ENCODE data around the gene KCNE4.

Gene KCNE4, protein sequence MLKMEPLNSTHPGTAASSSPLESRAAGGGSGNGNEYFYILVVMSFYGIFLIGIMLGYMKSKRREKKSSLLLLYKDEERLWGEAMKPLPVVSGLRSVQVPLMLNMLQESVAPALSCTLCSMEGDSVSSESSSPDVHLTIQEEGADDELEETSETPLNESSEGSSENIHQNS

DNA sequence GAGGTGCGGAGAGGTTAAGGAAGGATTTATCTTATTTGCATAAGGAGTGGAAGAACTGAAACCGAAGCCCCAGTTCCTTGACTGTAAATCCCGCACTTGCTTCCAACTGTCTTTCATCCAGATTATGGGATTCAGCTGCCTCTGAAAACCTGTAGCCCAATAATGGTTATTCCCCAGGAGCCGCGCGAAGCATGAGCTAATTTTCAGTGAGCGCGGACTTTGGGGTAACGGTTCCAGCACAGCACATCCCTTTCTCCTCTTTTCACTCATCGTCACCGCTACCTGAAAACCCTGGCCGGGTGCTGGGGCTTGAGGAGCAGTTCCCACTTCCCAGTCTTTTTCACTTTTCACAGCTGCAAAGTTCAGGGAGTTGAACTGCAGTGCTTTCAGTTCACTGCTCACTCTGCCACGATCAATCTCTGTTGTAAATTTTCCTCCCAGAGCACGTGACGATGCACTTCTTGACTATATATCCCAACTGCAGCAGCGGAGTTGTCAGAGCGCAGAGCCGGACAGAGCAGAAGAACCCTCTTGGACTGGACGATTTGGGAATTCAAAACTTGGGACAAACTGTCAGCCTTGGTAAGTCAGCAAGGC lies at the start of gene KCNE4:
TSS of gene KCNE4 (plus strand) at position 498 of the 597 bp plus-strand sequence. CDS start 641 bp downstream, outside the sequence.
- in situ Hi-C loops (cut with MboI; ENCODE audit: low sequenced_read_pairs): no loop called here

DNA sequence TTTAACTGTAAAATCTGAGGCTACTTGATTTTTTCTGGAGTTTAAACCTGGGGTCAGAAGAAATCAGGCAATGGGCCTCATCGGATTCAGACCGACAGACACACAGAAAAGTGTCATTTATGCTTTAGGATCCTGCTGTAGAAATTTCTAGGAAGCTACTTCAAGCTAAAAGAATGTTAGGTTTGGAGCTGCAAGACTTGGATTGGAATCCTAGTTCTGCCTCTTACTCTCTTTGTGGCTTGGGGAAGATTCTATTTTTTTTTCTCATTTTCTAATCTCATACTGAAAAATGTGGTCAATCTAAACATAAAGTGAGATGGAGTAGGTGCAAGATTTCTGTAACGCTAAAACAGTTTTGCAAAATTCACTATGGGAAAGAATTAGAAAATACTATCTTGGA lies 48.8 kb upstream of the KCNE4 start:
- in situ Hi-C loops (cut with MboI; ENCODE audit: low sequenced_read_pairs): no loop called here

DNA sequence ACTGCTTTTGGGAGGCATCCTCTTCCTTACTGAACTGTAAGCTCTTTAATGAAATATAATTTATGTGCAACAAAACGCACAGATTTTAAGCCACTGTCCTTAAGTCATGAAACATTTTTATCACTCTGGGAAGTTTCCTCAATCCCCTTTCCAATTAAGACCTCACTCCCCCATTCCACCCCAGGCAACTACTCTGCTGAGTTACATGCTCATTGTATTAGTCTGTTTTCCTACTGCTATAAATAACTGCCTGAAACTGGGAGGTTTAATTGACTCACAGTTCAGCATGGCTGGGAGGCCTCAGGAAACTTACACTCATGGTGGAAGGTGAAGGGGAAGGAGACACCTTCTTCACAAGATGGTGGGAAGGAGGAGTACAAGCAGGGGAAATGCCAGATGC lies 46.5 kb upstream of the KCNE4 start:
- in situ Hi-C loops (cut with MboI; ENCODE audit: low sequenced_read_pairs): no loop called here

DNA sequence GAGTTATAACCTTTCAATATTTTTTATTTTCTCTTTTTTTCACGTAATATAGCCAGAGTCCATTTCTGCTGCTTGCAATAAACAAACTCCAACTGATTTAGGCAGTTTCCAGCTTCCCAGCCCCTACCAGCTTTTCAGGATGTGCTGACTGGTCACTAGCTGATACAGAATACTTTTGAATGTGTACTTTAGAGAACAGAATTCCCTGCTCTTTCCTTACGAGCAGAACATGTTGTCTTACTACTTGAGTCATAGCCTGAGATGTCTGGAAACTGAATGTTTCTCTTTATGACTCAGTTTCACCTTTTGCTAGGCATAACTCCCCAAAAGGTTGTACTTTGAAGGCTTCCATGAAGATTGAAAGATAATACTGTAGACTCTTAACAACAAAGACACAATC lies 44.5 kb upstream of the KCNE4 start:
- in situ Hi-C loops (cut with MboI; ENCODE audit: low sequenced_read_pairs): no loop called here

DNA sequence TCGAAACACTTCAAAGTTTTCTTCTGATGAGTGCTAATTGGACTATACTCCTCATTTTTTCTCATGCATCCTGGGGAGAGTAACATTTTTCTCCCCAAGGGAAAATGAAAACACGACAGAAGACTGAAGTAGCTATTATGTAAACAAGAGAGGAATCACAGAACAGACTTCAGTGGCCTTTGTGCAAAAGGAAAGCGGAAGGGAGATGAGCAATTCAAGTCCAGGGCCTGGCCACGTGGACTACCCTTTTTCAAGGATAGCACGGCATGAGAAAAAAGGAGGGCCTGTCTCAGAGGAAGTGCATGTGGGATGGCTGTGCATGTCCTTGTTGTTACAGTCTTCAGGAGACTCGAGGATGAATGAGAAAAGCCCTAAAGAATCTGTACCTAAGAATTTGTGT lies 43.8 kb upstream of the KCNE4 start:
- in situ Hi-C loops (cut with MboI; ENCODE audit: low sequenced_read_pairs): no loop called here

DNA sequence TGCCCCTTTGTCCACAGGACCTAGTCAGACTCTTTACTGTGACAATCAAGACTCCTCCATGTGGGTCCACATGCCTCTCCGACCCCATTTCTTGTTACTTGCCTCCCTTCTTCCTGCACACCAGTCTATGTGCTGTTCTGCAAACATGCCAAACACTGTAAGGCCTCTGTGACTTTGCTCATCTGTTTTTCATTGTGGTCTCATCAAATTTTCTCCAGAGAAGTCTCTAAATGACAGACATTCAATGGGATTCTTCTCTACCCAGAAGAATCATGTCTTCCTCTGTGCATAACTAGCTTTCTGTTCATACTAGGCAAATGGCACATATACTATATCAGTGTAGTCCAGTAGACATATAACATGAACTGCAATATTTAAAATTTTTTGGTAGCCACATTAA lies 43.0 kb upstream of the KCNE4 start:
- in situ Hi-C loops (cut with MboI; ENCODE audit: low sequenced_read_pairs): no loop called here

DNA sequence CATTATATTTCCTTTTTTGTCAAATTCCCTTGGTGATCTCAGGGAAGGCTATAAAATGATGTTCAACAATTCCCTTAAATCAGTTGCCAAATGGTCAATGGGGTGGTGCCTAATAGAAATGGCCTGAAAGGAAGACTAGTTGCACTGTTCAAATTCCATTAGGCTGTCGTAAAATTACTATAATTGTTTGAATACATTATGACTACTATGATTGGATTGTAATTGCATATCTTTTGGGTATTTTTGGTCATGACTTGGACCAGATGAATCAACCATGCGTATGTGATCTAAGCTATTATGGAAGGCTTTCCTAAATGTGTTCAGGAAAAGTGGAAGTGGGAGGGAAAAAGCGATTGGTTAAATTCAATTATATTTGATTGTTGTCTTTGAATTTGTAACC lies 41.3 kb upstream of the KCNE4 start:
- in situ Hi-C loops (cut with MboI; ENCODE audit: low sequenced_read_pairs): no loop called here

DNA sequence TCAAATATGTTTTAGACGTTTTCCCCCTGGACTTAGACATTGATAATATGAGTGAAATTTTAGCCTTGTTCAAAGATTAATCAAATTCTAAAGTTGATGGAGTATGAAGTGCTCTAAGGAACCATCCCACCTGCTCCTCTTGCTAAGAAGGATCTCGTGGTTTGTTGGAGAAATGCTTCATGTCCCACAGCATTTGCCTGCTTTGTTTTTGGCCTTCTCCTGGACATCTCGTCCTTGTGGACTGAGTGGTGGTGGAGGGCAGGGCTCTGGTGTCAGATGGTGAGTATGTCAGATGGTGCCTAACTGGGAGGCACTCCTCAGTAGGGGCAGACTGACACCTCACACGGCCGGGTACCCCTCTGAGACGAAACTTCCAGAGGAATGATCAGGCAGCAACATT lies 39.7 kb upstream of the KCNE4 start:
- in situ Hi-C loops (cut with MboI; ENCODE audit: low sequenced_read_pairs): no loop called here

DNA sequence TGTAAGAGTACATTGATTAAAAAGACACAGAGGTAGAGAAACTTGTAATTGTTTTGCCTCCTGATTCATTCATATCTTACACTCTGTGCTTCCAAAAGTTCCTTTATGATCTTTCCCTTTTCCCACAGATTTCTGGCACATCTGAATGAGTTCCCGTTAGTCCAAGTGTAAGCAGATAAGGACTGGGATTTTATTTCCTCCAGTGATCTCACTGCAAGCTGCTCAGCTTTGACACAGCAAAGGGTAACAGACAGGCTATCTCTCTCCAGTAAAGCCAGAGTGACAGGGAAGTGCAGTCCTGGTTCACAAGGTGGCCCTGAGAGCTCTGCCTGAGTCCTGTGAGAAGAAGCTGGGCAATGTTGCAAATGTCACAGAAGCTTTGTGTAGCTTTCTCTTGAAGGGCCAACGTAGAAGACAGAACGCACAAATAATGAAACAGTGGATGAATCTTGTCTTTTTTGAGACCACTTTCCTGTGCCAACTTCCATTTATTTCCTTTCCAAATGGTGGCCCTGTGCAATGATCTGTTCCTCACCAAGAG lies 32.5 kb upstream of the KCNE4 start:
- in situ Hi-C loops (cut with MboI; ENCODE audit: low sequenced_read_pairs): no loop called here

DNA sequence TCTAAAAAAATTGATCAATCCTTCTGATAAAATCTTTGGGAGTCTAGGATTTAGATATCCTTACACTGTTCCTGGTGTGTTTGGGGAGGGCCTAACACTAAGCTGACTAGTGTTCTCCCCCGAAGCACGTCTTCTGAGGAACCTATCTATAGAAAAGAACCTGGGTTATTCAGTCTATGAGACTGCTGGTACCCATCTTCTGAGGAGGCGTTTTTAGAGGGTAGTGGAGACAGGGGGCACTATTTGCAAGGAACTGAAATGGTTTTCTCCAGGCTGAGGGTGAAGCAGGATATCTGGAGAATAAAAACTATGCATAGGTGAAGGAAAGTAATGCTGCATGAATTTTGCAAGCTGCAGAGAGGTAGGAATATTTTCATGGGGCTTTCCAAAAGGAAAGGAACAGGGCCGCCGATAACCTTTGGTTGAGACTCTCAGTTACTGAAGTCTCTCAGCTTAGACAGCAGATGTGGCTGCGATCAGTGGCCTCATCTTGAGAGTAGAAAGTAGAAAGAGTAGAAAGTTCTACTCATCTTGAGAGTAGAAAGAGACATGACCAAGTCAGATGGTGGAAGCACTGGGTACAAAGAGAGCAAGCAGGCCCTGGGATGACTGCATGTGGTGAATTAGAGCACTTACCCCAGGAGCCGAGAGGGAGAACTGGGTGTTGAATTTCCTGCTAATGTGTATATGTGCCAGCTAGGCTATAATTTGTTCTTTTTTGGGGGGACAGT lies 31.8 kb upstream of the KCNE4 start:
- in situ Hi-C loops (cut with MboI; ENCODE audit: low sequenced_read_pairs): no loop called here

DNA sequence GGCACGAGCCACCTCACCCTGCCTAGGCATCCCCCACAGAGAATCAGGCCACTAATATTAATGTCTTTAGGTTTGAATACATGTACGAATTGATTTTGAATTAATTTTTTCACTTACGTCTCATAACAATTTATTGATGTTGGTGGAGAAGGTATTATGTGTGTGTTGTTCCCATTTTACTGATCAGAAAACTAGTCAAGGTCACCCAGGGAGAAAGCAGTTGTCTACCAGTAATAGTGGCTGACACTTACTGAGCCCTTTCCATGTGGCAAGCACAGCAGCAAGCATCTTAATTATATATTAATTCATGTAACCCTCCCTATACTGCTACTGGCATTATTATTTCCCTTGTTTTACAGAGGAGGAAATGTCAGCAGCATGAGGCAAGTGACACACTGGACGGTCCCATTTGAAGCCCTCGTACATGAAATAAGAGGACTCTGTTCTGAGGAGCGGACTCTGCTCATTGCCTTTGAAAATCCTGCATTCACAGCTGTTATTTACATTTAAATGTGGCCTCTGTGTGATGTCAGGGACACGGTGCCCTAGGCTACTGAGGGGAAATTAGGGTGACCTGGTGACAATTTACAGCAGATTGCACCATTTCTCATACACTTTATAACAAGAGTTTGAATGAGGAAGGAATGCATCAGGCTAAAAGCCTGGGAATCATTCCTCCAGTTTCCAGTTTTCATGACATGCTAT lies 30.9 kb upstream of the KCNE4 start:
- in situ Hi-C loops (cut with MboI; ENCODE audit: low sequenced_read_pairs): no loop called here

DNA sequence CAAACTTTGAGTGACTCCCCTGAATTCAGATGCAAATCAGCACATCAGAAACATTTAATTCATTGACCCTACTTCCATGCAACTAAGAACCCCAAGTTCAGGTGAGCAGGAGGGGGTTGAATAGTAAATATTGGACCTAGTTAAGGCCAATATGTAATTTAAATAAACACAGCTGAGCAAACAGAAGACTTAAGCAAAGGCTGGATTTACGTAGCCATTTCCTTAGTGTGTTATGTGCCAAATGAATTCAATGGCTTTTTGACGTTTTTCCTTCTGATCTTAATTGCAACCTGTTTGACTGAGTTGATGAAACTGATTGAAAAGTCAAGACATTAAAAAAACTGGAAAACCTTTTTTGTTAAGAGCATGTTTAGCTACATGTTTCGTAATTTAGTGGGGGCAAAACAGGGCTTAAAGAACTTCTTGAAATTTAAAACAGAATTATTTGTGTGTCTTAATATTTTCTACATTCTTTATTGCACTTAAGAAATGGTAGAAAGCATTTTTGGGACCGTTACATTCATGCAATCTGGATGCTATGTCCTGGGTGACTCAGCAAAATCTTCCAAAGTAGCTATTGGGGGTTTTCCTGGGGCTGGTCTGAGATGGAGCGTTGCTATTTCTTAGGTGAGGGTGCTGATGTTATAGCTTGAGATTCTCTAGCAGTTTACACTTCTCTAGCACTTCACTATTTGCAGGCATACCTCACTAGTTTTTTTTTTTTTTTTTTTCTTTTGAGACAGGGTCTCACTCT lies 25.5 kb upstream of the KCNE4 start:
- in situ Hi-C loops (cut with MboI; ENCODE audit: low sequenced_read_pairs): no loop called here

DNA sequence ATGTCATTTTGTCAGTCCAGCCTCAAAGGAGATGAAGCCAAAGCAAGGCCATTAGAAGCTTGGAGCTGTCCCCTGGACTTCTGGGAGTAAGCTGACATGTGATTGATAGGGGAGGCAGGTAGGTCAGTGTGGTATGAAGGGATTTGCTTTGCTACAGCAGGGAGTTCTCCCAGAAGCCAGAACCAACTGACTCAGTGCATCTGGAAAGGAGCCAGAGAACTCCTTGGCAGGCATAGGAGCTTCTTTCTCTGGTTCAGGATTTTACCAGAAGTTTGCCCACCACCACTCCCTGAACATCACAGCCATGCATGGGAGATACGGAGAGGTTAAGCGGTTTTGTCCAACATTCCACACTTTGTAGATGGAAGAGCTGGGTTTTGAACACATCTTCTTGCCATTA lies 24.5 kb upstream of the KCNE4 start:
- in situ Hi-C loops (cut with MboI; ENCODE audit: low sequenced_read_pairs): no loop called here

DNA sequence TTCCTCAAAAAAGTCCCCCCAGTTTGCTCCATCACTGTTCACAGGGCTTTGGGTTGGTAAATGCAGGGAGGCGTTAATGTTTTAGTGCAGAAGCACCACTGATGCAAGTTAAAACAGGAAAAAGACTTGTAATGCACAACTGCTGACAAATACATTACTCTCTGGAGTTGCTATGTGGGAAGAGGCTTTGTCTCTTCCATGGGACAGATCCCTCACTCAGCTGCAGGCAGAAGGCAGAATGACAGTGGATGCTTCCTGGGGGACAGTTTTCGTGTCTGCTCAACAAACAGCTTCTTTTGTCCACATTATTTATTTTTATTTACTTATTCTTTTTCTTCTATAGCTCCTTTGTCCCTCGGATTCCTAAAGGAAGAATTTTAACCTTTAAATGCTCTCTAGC lies 22.7 kb upstream of the KCNE4 start:
- in situ Hi-C loops (cut with MboI; ENCODE audit: low sequenced_read_pairs): no loop called here

DNA sequence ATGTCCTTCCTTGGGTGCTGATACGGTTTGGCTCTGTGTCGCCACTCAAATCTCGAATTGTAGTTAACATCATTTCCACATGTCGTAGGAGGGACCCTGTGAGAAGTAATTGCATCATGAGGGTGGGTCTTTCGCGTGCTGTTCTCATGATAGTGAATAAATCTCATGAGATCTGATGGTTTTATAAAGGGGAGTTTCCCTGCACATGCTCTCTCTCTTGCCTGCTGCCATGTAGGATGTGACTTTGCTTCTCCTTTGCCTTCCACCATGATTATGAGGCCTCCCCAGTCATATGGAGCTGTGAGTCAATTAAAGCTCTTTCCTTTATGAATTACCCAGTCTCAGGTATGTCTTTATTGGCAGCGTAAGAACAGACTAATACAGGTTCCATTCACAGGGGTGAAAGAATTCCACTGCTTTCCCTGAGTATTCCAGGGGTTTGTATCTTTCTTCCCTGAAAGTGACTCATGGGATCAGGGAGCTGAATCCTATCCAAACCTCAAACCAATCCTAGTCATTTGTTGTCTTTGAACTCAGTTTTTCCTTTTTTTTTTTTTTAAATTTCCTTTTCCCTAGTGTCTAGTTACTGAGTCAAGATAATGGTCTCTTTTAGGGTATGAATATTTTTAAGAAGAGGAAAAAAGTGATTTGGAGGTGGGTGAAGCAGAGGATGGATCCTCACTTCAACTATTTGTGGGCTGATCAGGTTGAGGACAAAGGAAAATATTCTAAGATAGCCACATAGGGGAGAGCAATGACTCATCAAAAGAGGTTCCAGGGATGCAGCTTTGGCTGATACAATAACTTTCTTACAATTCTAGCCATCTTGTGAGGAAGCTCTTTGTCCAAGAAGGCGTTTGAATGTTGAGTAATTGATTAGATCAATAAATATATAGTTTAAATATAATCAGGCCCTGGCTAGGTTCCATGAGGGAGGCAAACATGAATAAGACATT lies 19.5 kb upstream of the KCNE4 start:
- in situ Hi-C loops (cut with MboI; ENCODE audit: low sequenced_read_pairs): no loop called here

DNA sequence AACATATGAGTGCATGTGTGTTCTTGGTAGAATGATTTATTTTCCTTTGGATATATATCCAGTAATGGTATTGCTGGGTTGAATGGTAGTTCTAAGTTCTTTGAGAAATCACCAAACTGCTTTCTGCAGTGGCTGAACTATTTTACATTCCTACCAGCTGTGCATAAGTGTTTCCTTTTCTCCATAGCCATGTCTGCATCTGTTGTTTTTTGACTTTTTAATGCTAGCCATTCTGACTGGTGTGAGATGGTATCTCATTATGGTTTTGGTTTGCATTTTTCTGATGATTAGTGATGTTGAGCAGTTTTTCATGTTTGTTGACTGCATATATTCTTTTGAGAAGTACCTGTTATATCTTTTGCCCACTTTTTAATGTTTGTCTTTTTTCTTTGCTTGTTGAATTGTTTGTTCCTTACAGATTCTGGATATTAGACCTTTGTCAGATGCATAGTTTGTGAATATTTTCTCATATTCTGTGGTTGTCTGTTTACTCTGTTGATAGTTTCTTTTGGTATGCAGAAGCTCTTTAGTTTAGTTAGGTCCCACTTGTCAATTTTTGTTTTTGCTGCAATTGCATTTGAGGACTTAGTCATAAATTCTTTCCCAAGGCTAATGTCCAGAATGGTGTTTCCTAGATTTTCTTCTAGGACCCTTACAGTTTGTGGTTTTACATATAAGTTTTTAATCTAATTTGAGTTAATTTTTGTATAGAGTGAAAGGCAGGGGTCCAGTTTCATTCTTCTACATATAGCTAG lies 17.6 kb upstream of the KCNE4 start:
- in situ Hi-C loops (cut with MboI; ENCODE audit: low sequenced_read_pairs): no loop called here

DNA sequence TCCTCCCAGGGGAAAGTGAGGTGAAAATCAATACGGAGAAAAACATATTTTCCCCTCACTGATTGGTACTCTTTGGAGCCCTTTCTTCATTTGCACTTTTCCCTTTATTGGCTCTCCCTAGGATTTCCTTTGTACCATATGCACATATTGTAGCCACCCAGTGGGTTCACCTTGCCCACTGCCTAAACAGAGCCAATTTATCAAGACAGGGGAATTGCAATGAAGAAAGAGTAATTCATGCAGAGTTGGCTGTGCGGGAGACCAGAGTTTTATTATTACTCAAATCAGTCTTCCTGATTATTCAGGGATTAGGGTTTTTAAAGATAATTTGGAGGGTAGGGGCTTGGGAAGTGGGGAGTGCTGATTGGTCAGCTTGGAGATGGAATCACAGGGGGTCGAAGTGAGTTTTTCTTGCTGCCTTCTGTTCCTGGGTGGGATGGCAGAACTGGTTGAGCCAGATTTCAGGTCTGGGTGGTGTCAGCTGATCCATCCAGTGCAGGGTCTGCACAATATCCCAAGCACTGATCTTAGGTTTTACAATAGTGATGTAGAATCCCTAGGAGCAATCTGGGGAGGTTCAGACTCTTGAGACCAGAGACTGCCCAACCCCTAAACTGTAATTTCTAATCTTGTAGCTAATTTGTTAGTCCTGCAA lies 15.1 kb upstream of the KCNE4 start:
- in situ Hi-C loops (cut with MboI; ENCODE audit: low sequenced_read_pairs): no loop called here

DNA sequence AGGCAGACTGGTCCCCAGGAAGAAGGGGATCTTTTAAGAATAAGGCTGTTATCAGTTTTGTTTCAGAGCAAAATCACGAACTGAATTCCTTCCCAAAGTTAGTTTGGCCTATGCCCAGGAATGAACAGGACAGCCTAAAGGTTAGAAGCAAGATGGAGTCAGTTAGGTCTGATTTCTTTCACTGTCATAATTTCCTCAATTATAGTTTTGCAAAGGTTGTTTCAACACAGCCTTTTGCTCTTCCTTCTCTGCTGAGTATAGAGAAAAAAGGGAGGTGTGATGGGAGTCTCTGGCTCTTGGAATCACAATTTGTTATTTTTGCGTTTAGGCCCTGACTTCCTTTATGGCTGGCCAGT lies 14.6 kb upstream of the KCNE4 start:
- in situ Hi-C loops (cut with MboI; ENCODE audit: low sequenced_read_pairs): no loop called here

DNA sequence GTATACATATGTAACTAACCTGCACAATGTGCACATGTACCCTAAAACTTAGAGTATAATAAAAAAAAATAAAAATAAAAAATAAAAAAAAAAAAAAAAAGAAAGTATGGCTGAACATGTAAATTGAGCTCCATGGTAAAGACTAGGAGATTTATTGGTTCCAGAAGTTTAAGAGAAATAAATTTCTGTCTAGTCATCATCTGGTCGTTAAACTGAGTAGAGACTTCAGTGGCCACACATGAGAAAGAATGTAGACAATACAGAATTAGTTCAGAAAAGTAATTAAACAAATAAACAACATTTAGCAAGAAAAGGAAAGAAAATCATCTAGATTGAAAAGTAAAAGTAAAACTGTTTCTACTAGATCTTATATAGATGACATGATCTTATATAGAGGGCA lies 12.4 kb upstream of the KCNE4 start:
- in situ Hi-C loops (cut with MboI; ENCODE audit: low sequenced_read_pairs): no loop called here
